Mesendoderm (in vitro differentiated cells): ENCODE results near the gene FRMD4A.

ENCODE experiments used
- DNase-seq: peaks from one replicate; pipeline ENCODE4 v3.0.0; 2013
- H2AK5ac ChIP-seq: 2 replicates; pipeline ENCODE4 v1.6.1; 2013; ENCODE audit warnings: low read length, inconsistent platforms
- H2BK120ac ChIP-seq: 2 replicates; pipeline ENCODE4 v1.6.1; 2013; ENCODE audit warnings: low read depth, mild to moderate bottlenecking, low read length, moderate library complexity, mixed read lengths
- H2BK15ac ChIP-seq: replicated peaks from 2 replicates; pipeline ENCODE4 v1.6.1; 2013; ENCODE audit warnings: low read depth, mild to moderate bottlenecking, moderate library complexity
- H2BK5ac ChIP-seq: 2 replicates; pipeline ENCODE4 v1.6.1; 2013; ENCODE audit warnings: low read length, inconsistent platforms
- H3K18ac ChIP-seq: 2 replicates; pipeline ENCODE4 v1.6.1; 2013; ENCODE audit warnings: mild to moderate bottlenecking, low read length, mixed read lengths
- H3K23ac ChIP-seq: one replicate; pipeline ENCODE4 v1.6.1; 2013; ENCODE audit warnings: low read length
- H3K27ac ChIP-seq: 2 replicates; pipeline ENCODE4 v1.5.1; 2013; ENCODE audit warnings: low read depth, mild to moderate bottlenecking, inconsistent platforms, low read length, moderate library complexity
- H3K27me3 ChIP-seq: 2 replicates; pipeline ENCODE4 v1.6.1; 2013; ENCODE audit warnings: low read length, control low read depth, mild to moderate bottlenecking, inconsistent platforms; ENCODE audit not compliant: insufficient read depth, poor library complexity
- H3K36me3 ChIP-seq: 2 replicates; pipeline ENCODE4 v1.6.1; 2013; ENCODE audit warnings: low read length, inconsistent platforms; ENCODE audit not compliant: control insufficient read depth, insufficient read depth
- H3K4ac ChIP-seq: one replicate; pipeline ENCODE4 v1.6.1; 2013; ENCODE audit warnings: low read depth, mild to moderate bottlenecking, low read length, moderate library complexity
- H3K4me1 ChIP-seq: 2 replicates; pipeline ENCODE4 v1.6.1; 2013; ENCODE audit warnings: low read depth, low read length, inconsistent platforms; ENCODE audit not compliant: control insufficient read depth
- H3K4me2 ChIP-seq: 2 replicates; pipeline ENCODE4 v1.6.1; 2013; ENCODE audit warnings: low read length
- H3K4me3 ChIP-seq: 2 replicates; pipeline ENCODE4 v1.5.1; 2013; ENCODE audit warnings: mild to moderate bottlenecking, low read length
- H3K56ac ChIP-seq: one replicate; pipeline ENCODE4 v1.6.1; 2013; ENCODE audit warnings: low read length
- H3K79me1 ChIP-seq: 2 replicates; pipeline ENCODE4 v1.6.1; 2013; ENCODE audit warnings: low read length, inconsistent platforms
- H3K79me2 ChIP-seq: 2 replicates; pipeline ENCODE4 v1.6.1; 2013; ENCODE audit warnings: mild to moderate bottlenecking, low read length; ENCODE audit not compliant: control insufficient read depth, insufficient read depth
- H3K9ac ChIP-seq: 2 replicates; pipeline ENCODE4 v1.6.1; 2013; ENCODE audit warnings: low read length, inconsistent platforms
- H4K5ac ChIP-seq: one replicate; pipeline ENCODE4 v1.6.1; 2013; ENCODE audit warnings: low read length
- H4K8ac ChIP-seq: one replicate; pipeline ENCODE4 v1.6.1; 2013; ENCODE audit warnings: low read depth, mild to moderate bottlenecking, control low read depth, low read length, moderate library complexity
- WGBS: extraction: QIAGEN DNeasy Blood & Tissue Kit; methylation state at CpG from one replicate; pipeline ENCODE4 v1.1.7; 2013; ENCODE audit warnings: low lambda C conversion rate, missing lambda C conversion rate; ENCODE audit not compliant: insufficient coverage; ENCODE audit errors: extremely low coverage; 5-methylcytosine and 5-hydroxymethylcytosine counted together

FRMD4A gene

DNA sequence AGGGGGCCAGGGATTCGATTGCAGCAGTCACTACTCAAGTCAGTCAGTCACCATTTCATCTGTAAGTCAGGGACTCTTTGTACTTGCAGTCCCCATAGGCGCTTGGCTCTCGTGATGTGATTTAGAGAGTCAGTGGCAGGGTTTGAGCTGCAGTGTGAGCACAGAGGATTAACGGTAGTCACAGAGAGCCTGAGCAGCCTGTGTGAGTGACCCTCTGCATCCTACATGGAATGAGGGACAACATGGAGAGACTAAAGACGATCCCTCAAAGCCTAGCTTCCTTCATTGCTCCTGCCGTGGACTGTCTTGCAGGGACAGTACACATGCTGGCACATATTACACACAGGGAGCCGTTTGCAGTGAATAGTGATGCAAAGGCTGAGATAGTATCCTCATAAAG, 687.7 kb downstream of the FRMD4A start:
- Histone ChIP-seq H3K79me1 (no peaks in the 10 kb centered on the region), H2AK5ac (no peak overlapping the region), H3K4me1 (no peaks in the 10 kb centered on the region), H4K5ac (no peak overlapping the region), H3K56ac (no peak overlapping the region), H3K4me2 (no peak overlapping the region), H3K27me3 (no peaks in the 10 kb centered on the region), H3K4me3 (no peak overlapping the region), H3K79me2 (no peaks in the 10 kb centered on the region), H3K27ac (no peak overlapping the region), H2BK5ac (no peak overlapping the region), H3K18ac (no peak overlapping the region), H3K36me3 (peaks cover 12% of the 10 kb centered on the region), H3K23ac (no peak overlapping the region), H3K4ac (no peak overlapping the region), H3K9ac (no peak overlapping the region), H4K8ac (no peak overlapping the region), H2BK15ac (no peak overlapping the region), H2BK120ac (no peak overlapping the region)
- WGBS, result no CpG with 5 or more reads among the region's 7 CpGs
- DNase-seq, result no peak

DNA sequence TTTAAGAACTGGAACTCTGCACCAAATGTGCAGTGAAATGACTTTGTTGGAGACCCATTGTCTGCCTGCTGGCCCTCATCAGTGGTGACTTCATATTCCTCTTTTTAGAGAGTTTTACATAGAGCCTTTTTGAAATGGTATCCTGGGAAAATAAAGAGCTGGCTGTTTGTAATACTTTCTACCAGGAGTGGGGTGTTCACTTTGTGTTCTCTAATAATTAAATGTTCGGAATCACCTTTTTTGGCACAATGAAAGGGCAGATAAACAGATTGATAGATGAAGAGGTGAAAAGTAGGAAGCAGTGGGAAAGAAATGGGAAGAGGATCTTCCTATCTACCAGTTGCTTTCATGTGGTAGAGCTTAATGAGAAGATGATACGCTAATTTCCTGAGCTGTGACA, 688.4 kb downstream of the FRMD4A start:
- Histone ChIP-seq H2AK5ac (no peak overlapping the region), H3K23ac (no peak overlapping the region), H3K27ac (no peak overlapping the region), H3K4me2 (no peak overlapping the region), H3K4me3 (no peak overlapping the region), H3K36me3 (peaks cover 12% of the 10 kb centered on the region), H2BK5ac (no peak overlapping the region), H3K27me3 (no peaks in the 10 kb centered on the region), H4K8ac (no peak overlapping the region), H4K5ac (no peak overlapping the region), H2BK120ac (no peak overlapping the region), H3K18ac (no peak overlapping the region), H3K9ac (no peak overlapping the region), H2BK15ac (no peak overlapping the region), H3K4ac (no peak overlapping the region), H3K4me1 (no peaks in the 10 kb centered on the region), H3K79me2 (no peaks in the 10 kb centered on the region), H3K79me1 (no peaks in the 10 kb centered on the region), H3K56ac (no peak overlapping the region)
- no CpG with 5 or more reads among the region's 2 CpGs for WGBS
- DNase-seq, result no peak

DNA sequence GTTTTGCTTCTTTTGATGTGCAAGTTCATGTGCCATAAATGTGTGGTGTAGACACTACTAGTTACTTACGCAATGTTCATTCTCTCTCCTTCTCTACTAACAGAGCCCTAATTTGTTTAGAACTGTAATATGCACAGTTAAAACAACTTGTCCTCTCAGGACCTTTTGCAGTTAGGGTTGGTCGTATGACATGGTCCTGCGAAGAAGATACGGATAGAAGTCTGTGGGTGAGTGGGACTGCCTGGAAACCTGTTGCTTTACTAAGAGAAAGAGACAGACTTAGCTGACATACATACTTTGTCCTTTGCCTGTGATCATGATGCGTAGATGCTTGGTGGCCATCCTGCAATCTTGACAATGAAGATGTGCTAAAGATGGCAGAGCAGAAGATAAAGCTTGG, 692.8 kb downstream of the FRMD4A start:
- Histone ChIP-seq H3K36me3 (peaks cover 2% of the 10 kb centered on the region), H3K18ac (no peak overlapping the region), H2BK15ac (no peak overlapping the region), H3K4me2 (no peak overlapping the region), H3K4me3 (no peak overlapping the region), H2BK5ac (no peak overlapping the region), H2AK5ac (no peak overlapping the region), H3K4ac (no peak overlapping the region), H4K8ac (no peak overlapping the region), H3K56ac (no peak overlapping the region), H3K27ac (no peak overlapping the region), H3K9ac (no peak overlapping the region), H3K27me3 (no peaks in the 10 kb centered on the region), H3K4me1 (no peaks in the 10 kb centered on the region), H4K5ac (no peak overlapping the region), H3K79me1 (no peaks in the 10 kb centered on the region), H3K23ac (no peak overlapping the region), H2BK120ac (no peak overlapping the region), H3K79me2 (no peaks in the 10 kb centered on the region)
- no CpG with 5 or more reads among the region's 5 CpGs for WGBS
- no peak for DNase-seq

DNA sequence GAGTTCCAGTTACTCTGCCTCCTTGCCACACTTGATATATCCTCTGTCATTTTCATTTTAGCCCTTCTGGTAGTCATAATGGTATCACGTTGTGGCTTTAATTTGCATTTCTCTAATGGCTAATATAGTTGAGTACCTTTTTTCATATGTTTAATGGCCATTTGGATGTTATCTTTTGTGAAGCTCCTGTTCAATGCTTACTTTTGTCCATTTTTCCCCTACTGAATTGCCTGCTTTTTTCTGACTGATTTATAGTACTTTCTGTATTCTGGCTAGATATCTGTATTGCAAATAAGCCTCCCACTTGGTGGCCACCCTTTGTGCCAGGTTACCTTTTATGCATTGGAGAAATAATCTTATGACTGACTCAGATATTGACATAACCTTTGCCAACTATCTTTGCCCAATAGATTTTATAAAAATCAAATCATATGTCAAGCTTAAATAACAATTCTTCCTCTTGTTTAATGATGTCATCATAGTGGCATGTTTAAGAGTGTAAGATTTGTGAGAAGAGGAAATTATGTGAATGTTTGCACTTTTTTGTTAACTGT, 693.3 kb downstream of the FRMD4A start:
- H3K56ac ChIP-seq, result no peak overlapping the region
- no CpG with 5 or more reads among the region's 1 CpG for WGBS
- H3K27ac ChIP-seq, result no peak overlapping the region
- no peaks in the 10 kb centered on the region for H3K79me2 ChIP-seq
- no peak overlapping the region for H2BK120ac ChIP-seq
- no peak overlapping the region for H3K9ac ChIP-seq
- H3K27me3 ChIP-seq, result no peaks in the 10 kb centered on the region
- H3K79me1 ChIP-seq, result no peaks in the 10 kb centered on the region
- no peaks in the 10 kb centered on the region for H3K4me1 ChIP-seq
- peaks cover 2% of the 10 kb centered on the region for H3K36me3 ChIP-seq
- no peak overlapping the region for H3K23ac ChIP-seq
- H3K4ac ChIP-seq, result no peak overlapping the region
- no peak overlapping the region for H2BK15ac ChIP-seq
- DNase-seq, result no peak
- H2AK5ac ChIP-seq, result no peak overlapping the region
- no peak overlapping the region for H3K4me3 ChIP-seq
- H3K18ac ChIP-seq, result no peak overlapping the region
- H4K5ac ChIP-seq, result no peak overlapping the region
- no peak overlapping the region for H3K4me2 ChIP-seq
- H2BK5ac ChIP-seq, result no peak overlapping the region
- H4K8ac ChIP-seq, result no peak overlapping the region

DNA sequence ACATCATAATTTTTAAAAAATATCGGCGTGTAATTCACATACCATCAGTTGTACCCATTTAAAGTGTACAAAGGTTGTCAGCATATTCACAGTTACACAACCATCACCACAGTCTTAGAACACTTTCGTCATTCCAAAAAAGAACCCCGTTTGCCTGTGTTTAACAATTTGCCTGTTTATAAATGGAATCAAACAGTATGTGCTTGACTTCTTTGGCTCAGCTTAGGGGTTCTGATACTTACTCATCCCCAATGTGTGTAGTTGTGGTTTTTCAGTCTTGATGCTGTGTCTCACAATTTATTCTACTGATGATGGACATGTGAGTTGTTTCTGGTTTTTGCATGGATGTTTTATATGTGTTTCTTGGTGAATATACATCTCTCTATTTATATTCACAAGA, 693.9 kb downstream of the FRMD4A start:
- H2BK15ac ChIP-seq, result no peak overlapping the region
- H3K4ac ChIP-seq, result no peak overlapping the region
- no peak overlapping the region for H3K18ac ChIP-seq
- no peak overlapping the region for H3K9ac ChIP-seq
- no peak overlapping the region for H3K4me2 ChIP-seq
- no peak overlapping the region for H3K56ac ChIP-seq
- H2AK5ac ChIP-seq, result no peak overlapping the region
- no peaks in the 10 kb centered on the region for H3K27me3 ChIP-seq
- H4K5ac ChIP-seq, result no peak overlapping the region
- H3K4me1 ChIP-seq, result no peaks in the 10 kb centered on the region
- H3K27ac ChIP-seq, result no peak overlapping the region
- WGBS, result no CpG with 5 or more reads among the region's 4 CpGs
- H3K4me3 ChIP-seq, result no peak overlapping the region
- H4K8ac ChIP-seq, result no peak overlapping the region
- H2BK120ac ChIP-seq, result no peak overlapping the region
- H3K36me3 ChIP-seq, result no peaks in the 10 kb centered on the region
- no peak for DNase-seq
- no peaks in the 10 kb centered on the region for H3K79me1 ChIP-seq
- no peaks in the 10 kb centered on the region for H3K79me2 ChIP-seq
- H2BK5ac ChIP-seq, result no peak overlapping the region
- H3K23ac ChIP-seq, result no peak overlapping the region

DNA sequence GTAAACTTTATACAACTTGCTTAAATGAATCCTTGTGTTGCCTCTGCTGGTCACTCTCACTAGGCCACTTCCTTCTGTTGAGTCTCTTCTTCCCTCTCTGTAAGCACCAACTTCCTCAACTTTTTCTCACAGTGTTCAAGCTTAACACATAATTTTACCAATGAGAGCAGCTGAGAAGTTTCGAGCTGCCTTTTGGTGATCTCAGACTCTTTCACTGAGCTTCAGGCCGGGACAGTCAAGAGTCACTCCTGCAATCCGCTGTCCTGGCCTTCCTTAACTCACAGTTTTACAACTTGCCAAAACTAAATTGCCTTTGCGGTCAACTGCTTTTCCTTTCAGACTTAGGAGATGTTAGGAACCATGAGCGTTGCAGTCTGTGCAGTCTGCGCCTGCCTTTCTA, 696.5 kb downstream of the FRMD4A start:
- Histone ChIP-seq H2BK5ac (no peak overlapping the region), H4K8ac (no peak overlapping the region), H3K9ac (no peak overlapping the region), H3K23ac (no peak overlapping the region), H3K4ac (no peak overlapping the region), H3K79me1 (no peaks in the 10 kb centered on the region), H2BK15ac (no peak overlapping the region), H3K27ac (no peak overlapping the region), H2AK5ac (no peak overlapping the region), H3K4me1 (no peaks in the 10 kb centered on the region), H4K5ac (no peak overlapping the region), H3K18ac (no peak overlapping the region), H2BK120ac (no peak overlapping the region), H3K27me3 (no peaks in the 10 kb centered on the region), H3K4me2 (no peak overlapping the region), H3K56ac (no peak overlapping the region), H3K79me2 (no peaks in the 10 kb centered on the region), H3K4me3 (no peak overlapping the region), H3K36me3 (no peaks in the 10 kb centered on the region)
- no peak for DNase-seq
- no CpG with 5 or more reads among the region's 6 CpGs for WGBS
